ENCODE data around the gene TSPAN33.

GRCh38 chr7:129218514-129219062 lies 74.1 kb downstream of the TSPAN33 start:
- TF ChIP-seq CTCF (conservative IDR thresholded peaks at IDR 0.05): peak; percentile 93
- no peak for TF ChIP-seq ZFX (IDR thresholded peaks at IDR 0.05)

Data from C4-2B (cell line).